HEK293 (cell line): Measurements from ENCODE around the gene MRPS6.

Experiments
- CTCF ChIP-seq: fragments of 450-650 bp; formaldehyde crosslinking; IDR thresholded peaks from 2 replicates; pipeline ENCODE4 v1.5.1; 2016; ENCODE audit warnings: missing biosample characterization, missing genetic modification characterization
- PRDM1 ChIP-seq: fragments of 450-650 bp; formaldehyde crosslinking; IDR thresholded peaks from 2 replicates; pipeline ENCODE4; 2016; ENCODE audit warnings: missing biosample characterization, missing genetic modification characterization
- PRDM6 ChIP-seq: fragments of 450-650 bp; formaldehyde crosslinking; IDR thresholded peaks from 2 replicates; pipeline ENCODE4 v1.5.1; 2017; ENCODE audit warnings: missing biosample characterization, missing genetic modification characterization
- REPIN1 ChIP-seq: fragments of 450-650 bp; formaldehyde crosslinking; IDR thresholded peaks from 2 replicates; pipeline ENCODE4 v1.5.1; 2017; ENCODE audit warnings: missing biosample characterization, missing genetic modification characterization, low read depth
- REST ChIP-seq: fragments of 450-650 bp; formaldehyde crosslinking; IDR thresholded peaks from 2 replicates; pipeline ENCODE4 v1.5.1; 2016; ENCODE audit warnings: missing biosample characterization, missing genetic modification characterization
- ZFP3 ChIP-seq: fragments of 450-650 bp; formaldehyde crosslinking; IDR thresholded peaks from 2 replicates; pipeline ENCODE4 v1.5.1; 2016; ENCODE audit warnings: low read depth, missing biosample characterization, missing genetic modification characterization
- ZNF416 ChIP-seq: fragments of 450-650 bp; formaldehyde crosslinking; IDR thresholded peaks from 2 replicates; pipeline ENCODE4 v1.5.1; 2016; ENCODE audit warnings: missing biosample characterization, missing genetic modification characterization
- ZNF549 ChIP-seq: fragments of 450-650 bp; IDR thresholded peaks from 2 replicates; pipeline ENCODE4 v1.5.1; 2018; ENCODE audit warnings: missing biosample characterization, missing genetic modification characterization, mild to moderate bottlenecking, inconsistent platforms, moderate library complexity
- ZNF768 ChIP-seq: fragments of 450-650 bp; formaldehyde crosslinking; IDR thresholded peaks from 2 replicates; pipeline ENCODE4 v1.5.1; 2018; ENCODE audit warnings: missing biosample characterization, mild to moderate bottlenecking, missing genetic modification characterization
- ZNF776 ChIP-seq: fragments of 450-650 bp; formaldehyde crosslinking; IDR thresholded peaks from 2 replicates; pipeline ENCODE4 v1.5.0; 2017; ENCODE audit warnings: missing biosample characterization, missing genetic modification characterization, borderline replicate concordance
- ZNF837 ChIP-seq: fragments of 450-650 bp; formaldehyde crosslinking; IDR thresholded peaks from 2 replicates; pipeline ENCODE4 v1.5.1; 2016; ENCODE audit warnings: missing biosample characterization, missing genetic modification characterization
- ZSCAN18 ChIP-seq: fragments of 450-650 bp; formaldehyde crosslinking; IDR thresholded peaks from 2 replicates; pipeline ENCODE4 v1.5.1; 2016; ENCODE audit warnings: missing biosample characterization, missing genetic modification characterization
- ZSCAN30 ChIP-seq: fragments of 450-650 bp; IDR thresholded peaks from 2 replicates; pipeline ENCODE4 v1.5.1; 2018; ENCODE audit warnings: missing biosample characterization, mild to moderate bottlenecking, missing genetic modification characterization, moderate library complexity

GRCh38 chr21:34037009-34037795 is 36.2 kb upstream of the MRPS6 start:
- TF ChIP-seq PRDM1 (tag by site-specific recombination) = no peak
- no peak for TF ChIP-seq REST (tag by site-specific recombination)
- no peak for TF ChIP-seq ZNF768 (tag by site-specific recombination)
- TF ChIP-seq REPIN1 = no peak
- TF ChIP-seq CTCF = no peak
- no peak for TF ChIP-seq ZNF776 (tag by site-specific recombination)
- no peak for TF ChIP-seq ZNF416 (tag by site-specific recombination)
- TF ChIP-seq ZFP3 (tag by site-specific recombination) = no peak
- TF ChIP-seq PRDM6 (tag by site-specific recombination) = no peak
- TF ChIP-seq ZNF549 (tag by site-specific recombination) = no peak
- TF ChIP-seq ZNF837 (tag by site-specific recombination) = no peak
- TF ChIP-seq ZSCAN18 (tag by site-specific recombination) = no peak
- TF ChIP-seq ZSCAN30 (tag by site-specific recombination) = no peak
